Naive B cell (primary cell): Measurements from ENCODE around the gene MAGED4. TPM values are rescaled to one million over a fixed set of nuclear protein-coding genes. Genes with fewer than 3 reads are reported as not detected.

ENCODE experiments used
- ATAC-seq, 2 donors: fragments of 150-1000 bp; cut with Tn5 transposase; 2 replicates each; pipeline ENCODE4 v1.10.0; 2021; ENCODE audit warnings: low read depth in 2 of 2, mild to moderate bottlenecking in 2 of 2, moderate library complexity in 2 of 2
- DNase-seq: peaks from one replicate; pipeline ENCODE4 v3.0.0; 2022
- H3K27ac Mint-ChIP-seq, 6 donors: one replicate each; pipeline ENCODE4 v1.8.0; 2020 to 2022; ENCODE audit warnings: mild to moderate bottlenecking in 6 of 6, mixed read lengths in 6 of 6, moderate library complexity in 5 of 6, inconsistent platforms in 2 of 6
- H3K27me3 Mint-ChIP-seq, 3 donors: one replicate each; pipeline ENCODE4 v1.8.0; 2021 to 2022; ENCODE audit warnings: mixed read lengths in 3 of 3, mild to moderate bottlenecking in 1 of 3
- H3K36me3 Mint-ChIP-seq, 2 donors: one replicate each; pipeline ENCODE4 v1.8.0; 2020 to 2022; ENCODE audit warnings: mixed read lengths in 2 of 2, inconsistent platforms in 1 of 2, mild to moderate bottlenecking in 1 of 2
- H3K4me1 Mint-ChIP-seq, 3 donors: one replicate each; pipeline ENCODE4 v1.8.0; 2020 to 2022; ENCODE audit warnings: mixed read lengths in 3 of 3, inconsistent platforms in 1 of 3, mild to moderate bottlenecking in 1 of 3, moderate library complexity in 1 of 3
- H3K4me3 Mint-ChIP-seq, 8 donors: one replicate each; pipeline ENCODE4 v1.8.0; 2020 to 2022; ENCODE audit warnings: mild to moderate bottlenecking in 8 of 8, mixed read lengths in 8 of 8, moderate library complexity in 8 of 8, inconsistent platforms in 2 of 8
- H3K9me3 Mint-ChIP-seq, 7 donors: one replicate each; pipeline ENCODE4 v1.8.0; 2020 to 2022; ENCODE audit warnings: mixed read lengths in 7 of 7, mild to moderate bottlenecking in 5 of 7, inconsistent platforms in 2 of 7, moderate library complexity in 1 of 7
- polyA plus RNA-seq, 6 donors: library from polyadenylated mRNA; unstranded; fragments of 300-500 nt; fragmentation: Illumina TruSeq; gene quantifications; one replicate each; pipeline ENCODE4 v1.2.3, GENCODE V29; 2021; ENCODE audit warnings: low read depth in 6 of 6

MAGED4 gene
- polyA plus RNA-seq, 6 donors from 2014 or later = 0.10 to 10.7 (median 9.0) TPM

- peaks cover 0 to 25% (median 8%) of the 10 kb centered on the region in 7 donors for H3K9me3 Mint-ChIP-seq
- no peak for ATAC-seq
- peaks cover 10 to 38% (median 13%) of the 10 kb centered on the region in 3 donors for H3K27me3 Mint-ChIP-seq
- H3K27ac Mint-ChIP-seq = no peak overlapping the region
- DNase-seq = no peak
- no peaks in the 10 kb centered on the region for H3K4me1 Mint-ChIP-seq
- peaks cover 0 to 8% of the 10 kb centered on the region in 2 donors for H3K36me3 Mint-ChIP-seq
- peak overlapping the region in 1 of 8 donors; percentile 27 for H3K4me3 Mint-ChIP-seq
These were observed 32.9 kb downstream of the MAGED4 start for GRCh38 chrX:52217494-52218160.

- Mint-ChIP-seq H3K4me1 (no peaks in the 10 kb centered on the region), H3K27me3 (peaks cover 5 to 23% (median 8%) of the 10 kb centered on the region in 3 donors), H3K36me3 (peaks cover 0 to 8% of the 10 kb centered on the region in 2 donors), H3K9me3 (peaks cover 0 to 25% (median 8%) of the 10 kb centered on the region in 7 donors), H3K27ac (no peak overlapping the region), H3K4me3 (no peak overlapping the region)
- DNase-seq (no peak), ATAC-seq (no peak)
These were observed 36.2 kb downstream of the MAGED4 start for GRCh38 chrX:52220936-52221335.

Other genes starting within 250 kb of the MAGED4 start
- 10 to 100 TPM in 4 of 6 donors, 1 to 10 TPM in 2; 2.6 to 29.8 (median 16.8) TPM for gene MAGED4B, start 115.7 kb upstream of the MAGED4 start, polyA plus RNA-seq
- gene XAGE2, start 184.1 kb downstream of the MAGED4 start, polyA plus RNA-seq = not detected